PC-3 (cell line): ENCODE results near the gene ASMTL. TPM values are rescaled to one million over a fixed set of nuclear protein-coding genes. Genes with fewer than 3 reads are reported as not detected.
A peak's percentile ranks its signal among the peaks of the same experiment; 100 is the strongest.

Source experiments
- ATAC-seq: fragments of 200-7000 bp; cut with Tn5 transposase; 2 replicates; pipeline ENCODE4 v1.9.1; 2020; ENCODE audit warnings: mild to moderate bottlenecking, moderate library complexity
- BruUV-seq: library from RNA; stranded (reverse); fragments of 400-500 nt; replicated peaks from 2 replicates; lab custom pipeline; 2021; lab: Mats Ljungman, UMichigan
- CTCF ChIA-PET: fragments of 300-600 bp; sonication (Branson Sonifier 250); formaldehyde crosslinking; loops from one replicate; lab custom pipeline; 2022; ENCODE audit warnings: antibody characterized with exemption; lab: Charles Lee
- POLR2A ChIA-PET: fragments of 300-600 bp; sonication (Branson Sonifier 250); formaldehyde crosslinking; loops from one replicate; lab custom pipeline; 2022; ENCODE audit warnings: antibody characterized with exemption; ENCODE audit not compliant: unreplicated experiment; lab: Charles Lee
- DNase-seq: peaks from one replicate; pipeline ENCODE4 v3.0.0-alpha.2; 2015
- H2AFZ ChIP-seq: fragments of 300-600 bp; sonication (generic); 2 replicates; pipeline ENCODE4 v1.6.0; 2016; ENCODE audit warnings: antibody characterized with exemption, low read length
- H3F3A ChIP-seq: fragments of 300-600 bp; sonication (generic); one replicate; pipeline ENCODE4 v1.6.0; 2017; ENCODE audit warnings: antibody characterized with exemption, low read length, control low read depth, mild to moderate bottlenecking; ENCODE audit not compliant: unreplicated experiment
- H3K27ac ChIP-seq: fragments of 300-600 bp; sonication (generic); 2 replicates; pipeline ENCODE4 v1.5.1; 2016; ENCODE audit warnings: mild to moderate bottlenecking, low read length
- H3K27me3 ChIP-seq: fragments of 300-600 bp; sonication (generic); 2 replicates; pipeline ENCODE4 v1.6.1; 2016; ENCODE audit warnings: low read length, mixed read lengths
- H3K36me3 ChIP-seq: fragments of 300-600 bp; sonication (generic); 2 replicates; pipeline ENCODE4 v1.6.1; 2016; ENCODE audit warnings: low read depth, mixed run types, low read length, mixed read lengths
- H3K4me1 ChIP-seq: fragments of 300-600 bp; sonication (generic); 2 replicates; pipeline ENCODE4 v1.5.1; 2016; ENCODE audit warnings: low read length; ENCODE audit not compliant: insufficient read depth
- H3K4me2 ChIP-seq: fragments of 300-600 bp; sonication (generic); 2 replicates; pipeline ENCODE4 v1.6.0; 2016; ENCODE audit warnings: low read length
- H3K4me3 ChIP-seq: fragments of 300-600 bp; sonication (generic); 2 replicates; pipeline ENCODE4 v1.5.1; 2016; ENCODE audit warnings: mild to moderate bottlenecking, low read length, mixed read lengths
- H3K79me2 ChIP-seq: fragments of 300-600 bp; sonication (generic); 2 replicates; pipeline ENCODE4 v1.6.1; 2017; ENCODE audit warnings: low read length, mixed read lengths
- H3K9ac ChIP-seq: fragments of 300-600 bp; sonication (generic); 2 replicates; pipeline ENCODE4 v1.6.0; 2016; ENCODE audit warnings: mild to moderate bottlenecking, low read length
- H3K9me2 ChIP-seq: fragments of 300-600 bp; sonication (generic); replicated peaks from 2 replicates; pipeline ENCODE4 v1.6.1; 2016; ENCODE audit warnings: mixed run types, low read length, mixed read lengths
- H3K9me3 ChIP-seq: fragments of 300-600 bp; sonication (generic); 2 replicates; pipeline ENCODE4 v1.6.1; 2016; ENCODE audit warnings: low read length, mixed read lengths
- H4K20me1 ChIP-seq: fragments of 300-600 bp; sonication (generic); 2 replicates; pipeline ENCODE4 v1.6.1; 2016; ENCODE audit warnings: low read length, mixed read lengths
- CTCF ChIP-seq: fragments of 300-600 bp; sonication (generic); conservative IDR thresholded peaks from 2 replicates; pipeline ENCODE4 v1.5.1; 2017; ENCODE audit warnings: antibody characterized with exemption, low read depth, mild to moderate bottlenecking, low read length
- EZH2 ChIP-seq: fragments of 300-600 bp; sonication (generic); IDR thresholded peaks from one replicate; pipeline ENCODE4 v1.6.1; 2017; ENCODE audit warnings: antibody characterized with exemption, mild to moderate bottlenecking, low read length; ENCODE audit not compliant: unreplicated experiment
- EZH2phosphoT487 ChIP-seq: fragments of 300-600 bp; sonication (generic); IDR thresholded peaks from 2 replicates; pipeline ENCODE4 v1.6.1; 2018; ENCODE audit warnings: mild to moderate bottlenecking, antibody characterized with exemption, low read length, borderline replicate concordance
- intact Hi-C: fragments of 100-400 bp; cut with micrococcal nuclease; formaldehyde crosslinking; loops from 2 replicates; pipeline ENCODE4 v1.9.0; 2023
- total RNA-seq: library from RNA; depleted of rRNA; stranded (reverse); fragments of >200 nt; gene quantifications from 2 replicates; pipeline ENCODE4 v1.2.3, GENCODE V29; 2014

The ASMTL gene
- total RNA-seq, 1 experiment from 2014 or later = 6.7 TPM

GRCh38 chrX:1462596-1463251 is 10.0 kb upstream of the ASMTL start:
- TF ChIP-seq EZH2phosphoT487 (no peak), CTCF (no peak), EZH2 (no peak)
- intact Hi-C loops = no loop called here
- peak; percentile 64 for ATAC-seq

GRCh38 chrX:1462110-1462509 is 9.4 kb upstream of the ASMTL start:
- POLR2A ChIA-PET = no interaction called here
- H4K20me1 ChIP-seq = no peaks in the 10 kb centered on the region
- H3K36me3 ChIP-seq = no peaks in the 10 kb centered on the region
- no peaks in the 10 kb centered on the region for H3K27me3 ChIP-seq
- intact Hi-C loops = no loop called here
- ATAC-seq (no peak), DNase-seq (no peak)
- no peak overlapping the region for H3K27ac ChIP-seq
- no peaks in the 10 kb centered on the region for H3F3A ChIP-seq
- TF ChIP-seq EZH2phosphoT487 = no peak
- TF ChIP-seq CTCF = no peak
- no peak for TF ChIP-seq EZH2
- peaks cover 7% of the 10 kb centered on the region; the same call in 1 of the 2 replicates for H3K4me1 ChIP-seq
- no peaks in the 10 kb centered on the region for H3K79me2 ChIP-seq
- no TSS peak for BruUV-seq
- H3K9me2 ChIP-seq = no peaks in the 10 kb centered on the region
- H3K9me3 ChIP-seq = no peaks in the 10 kb centered on the region
- peak overlapping the region; percentile 74; the same call in 1 of the 2 replicates for H3K4me2 ChIP-seq
- no peak overlapping the region for H2AFZ ChIP-seq
- CTCF ChIA-PET = no interaction called here
- no peak overlapping the region for H3K9ac ChIP-seq
- H3K4me3 ChIP-seq = no peak overlapping the region

More at GRCh38 chrX:1462596-1463251, 10.0 kb upstream of the ASMTL start:
- Histone ChIP-seq H3K4me2 (peak overlapping the region; percentile 74), H3F3A (no peaks in the 10 kb centered on the region), H3K27me3 (no peaks in the 10 kb centered on the region), H3K9me2 (no peaks in the 10 kb centered on the region), H2AFZ (peak overlapping the region; percentile 65; the same call in 1 of the 2 replicates), H3K4me3 (peak overlapping the region; percentile 55; the same call in 1 of the 2 replicates), H3K9ac (no peak overlapping the region), H3K4me1 (peaks cover 7% of the 10 kb centered on the region; the same call in 1 of the 2 replicates), H3K36me3 (no peaks in the 10 kb centered on the region), H3K9me3 (no peaks in the 10 kb centered on the region), H4K20me1 (no peaks in the 10 kb centered on the region), H3K27ac (no peak overlapping the region), H3K79me2 (no peaks in the 10 kb centered on the region)
- POLR2A ChIA-PET = no interaction called here
- no TSS peak for BruUV-seq
- DNase-seq = peak; percentile 52
- CTCF ChIA-PET = no interaction called here

GRCh38 chrX:1455948-1456280 is 3.2 kb upstream of the ASMTL start:
- Histone ChIP-seq H3F3A (no peaks in the 10 kb centered on the region), H3K27ac (no peak overlapping the region), H3K4me3 (no peak overlapping the region), H2AFZ (no peak overlapping the region), H3K9ac (no peak overlapping the region), H3K4me1 (no peaks in the 10 kb centered on the region), H3K9me3 (no peaks in the 10 kb centered on the region), H4K20me1 (no peaks in the 10 kb centered on the region), H3K4me2 (no peak overlapping the region), H3K9me2 (no peaks in the 10 kb centered on the region), H3K36me3 (no peaks in the 10 kb centered on the region), H3K79me2 (peaks cover 4% of the 10 kb centered on the region; the same call in 1 of the 2 replicates), H3K27me3 (no peaks in the 10 kb centered on the region)
- BruUV-seq = no TSS peak
- POLR2A ChIA-PET = no interaction called here
- DNase-seq (no peak), ATAC-seq (no peak)
- CTCF ChIA-PET = no interaction called here
- intact Hi-C loops = loop anchor here (2.0 kb wide), 1 partner anchor 125 kb away; no protein-coding TSS in a partner anchor
- TF ChIP-seq CTCF (no peak), EZH2phosphoT487 (no peak), EZH2 (no peak)
